HG03097 (cell line): ENCODE measurements around the gene FBXL13.
"Not testable (repeated sequence)": the region's sequence is repeated elsewhere in the genome, so short reads cannot be mapped to it uniquely, and the experiment has no call there.

Experiments
- ATAC-seq: cut with Tn5 transposase; IDR thresholded peaks from one replicate; pipeline ENCODE4 v1.9.1; 2021; ENCODE audit not compliant: unreplicated experiment, low FRiP score

FBXL13 gene

DNA sequence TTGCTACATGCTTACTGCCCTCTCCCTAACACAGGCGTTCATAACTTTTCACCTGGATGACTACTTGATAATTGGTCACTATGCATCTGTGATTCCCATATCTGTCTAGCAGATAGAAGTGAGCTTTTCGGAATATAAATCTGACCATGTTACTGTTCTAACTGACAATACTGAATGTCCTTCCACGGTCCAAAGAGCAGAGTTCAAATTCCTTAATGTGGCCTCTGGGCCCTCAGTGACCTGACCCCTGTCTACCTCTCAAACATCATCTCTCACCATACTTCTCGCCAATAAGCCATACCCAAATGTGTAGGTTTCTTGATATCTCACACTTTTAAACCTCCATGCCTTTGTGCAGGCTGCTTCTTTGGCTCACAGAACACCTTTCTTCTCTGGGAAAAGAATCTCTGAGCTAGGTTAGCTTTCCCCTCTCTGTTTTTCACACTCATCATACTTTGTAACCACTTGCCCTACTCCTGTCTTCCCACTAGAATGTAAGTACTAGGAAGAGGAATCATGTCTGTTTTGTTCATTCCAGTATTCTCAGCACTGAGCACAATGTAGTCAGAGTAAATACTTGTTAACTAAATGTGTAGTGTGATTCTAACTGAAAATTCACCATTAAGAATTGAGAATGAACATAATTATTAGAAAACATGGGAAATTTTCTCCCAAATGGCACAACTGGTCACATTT, 201.0 kb downstream of the FBXL13 start:
- ATAC-seq, result peak; percentile 9

GRCh38 chr7:102872460-102872859, 202.1 kb downstream of the FBXL13 start:
- no peak for ATAC-seq

DNA sequence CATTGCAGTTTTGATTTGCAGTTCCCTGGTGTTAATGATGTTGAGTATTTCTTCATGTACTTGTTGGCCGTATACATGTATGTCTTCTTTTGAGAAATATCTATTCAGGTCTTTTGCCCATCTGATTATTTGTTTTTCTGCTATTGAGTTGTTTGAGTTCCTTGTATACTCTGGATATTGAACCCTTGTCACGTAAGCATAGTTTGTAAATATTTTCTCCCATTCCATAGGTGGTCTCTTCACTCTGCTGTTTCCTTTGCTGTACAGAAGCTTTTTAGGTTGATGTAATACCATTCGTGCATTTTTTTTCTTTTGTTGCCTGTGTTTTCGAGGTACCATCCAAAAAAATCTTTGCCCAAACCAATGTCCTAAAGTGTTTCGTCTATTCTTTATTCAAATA, 205.4 kb downstream of the FBXL13 start:
- no peak for ATAC-seq

- no peak for ATAC-seq
Measured at GRCh38 chr7:102866535-102867215, 207.9 kb downstream of the FBXL13 start.

GRCh38 chr7:102864958-102865357, 209.6 kb downstream of the FBXL13 start:
- no peak for ATAC-seq

- ATAC-seq, result no peak
Measured at GRCh38 chr7:102860351-102860811, 214.2 kb downstream of the FBXL13 start.

DNA sequence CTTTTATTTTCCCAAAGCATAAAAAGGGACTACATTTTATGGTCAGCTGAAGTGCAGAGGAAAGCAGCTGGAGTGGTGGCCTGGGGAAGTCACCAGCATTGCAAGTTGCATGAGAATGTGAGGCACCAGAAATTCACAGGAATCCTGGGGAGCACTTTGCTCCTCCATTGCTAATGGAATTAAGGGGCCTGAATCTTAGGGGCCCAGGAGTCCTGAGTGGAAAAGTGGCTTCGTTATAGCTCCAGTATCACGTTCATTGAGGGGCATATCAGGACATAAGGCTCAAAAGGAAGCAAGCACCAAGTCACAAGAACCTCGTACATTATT, 214.8 kb downstream of the FBXL13 start:
- ATAC-seq, result no peak

DNA sequence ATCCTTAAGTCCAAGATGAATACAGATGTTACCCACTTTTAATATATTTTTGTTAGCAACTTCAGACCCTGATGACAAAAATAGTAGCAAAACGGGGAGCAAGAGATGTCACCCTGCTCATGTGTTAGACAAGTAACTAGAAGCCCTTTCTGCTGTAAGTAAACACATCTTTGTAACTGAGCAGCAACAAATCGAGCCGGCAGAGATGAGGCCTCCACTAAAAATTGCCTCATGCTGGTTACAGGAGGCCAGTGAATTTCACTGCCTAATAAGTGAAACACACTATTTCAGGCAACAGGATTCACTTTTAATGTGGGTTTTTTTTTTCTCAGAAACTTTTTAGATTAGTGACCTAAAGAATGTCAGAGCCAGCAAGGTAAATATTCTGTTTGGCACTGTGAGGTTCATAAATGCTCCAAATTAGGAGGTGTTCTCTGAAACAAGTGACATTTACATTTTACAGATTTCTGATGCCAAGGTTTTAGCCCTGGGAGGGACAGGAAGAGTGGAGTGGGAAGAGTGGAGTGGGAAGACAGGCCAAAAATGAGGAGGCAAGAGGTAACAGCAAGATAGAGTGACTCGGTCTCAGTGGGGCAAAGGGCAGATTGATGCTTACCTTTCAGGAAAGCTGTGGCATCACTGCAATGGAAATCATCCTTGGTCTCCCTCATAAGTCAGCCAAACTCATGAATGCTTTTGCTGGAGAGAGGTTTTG, 215.4 kb downstream of the FBXL13 start:
- ATAC-seq, result no peak

DNA sequence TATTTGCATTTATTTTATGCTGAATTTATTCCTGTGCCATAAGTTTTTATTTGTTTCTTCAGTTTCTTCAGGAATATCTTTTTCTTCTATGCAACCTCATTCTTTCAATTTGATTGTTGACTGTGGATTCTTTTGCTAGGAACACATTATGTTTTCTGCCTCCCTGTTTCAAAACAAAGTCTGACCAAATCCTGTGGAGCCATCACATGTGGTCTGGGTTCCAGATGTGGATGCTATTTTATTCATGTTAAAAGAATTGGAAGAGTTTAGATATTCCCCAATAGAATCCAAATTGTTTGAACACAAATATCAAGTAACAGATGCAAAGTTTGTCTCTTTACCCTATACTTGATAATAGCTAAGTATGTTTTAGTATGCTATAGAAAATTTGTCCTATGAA, 218.6 kb downstream of the FBXL13 start:
- ATAC-seq, result no peak

DNA sequence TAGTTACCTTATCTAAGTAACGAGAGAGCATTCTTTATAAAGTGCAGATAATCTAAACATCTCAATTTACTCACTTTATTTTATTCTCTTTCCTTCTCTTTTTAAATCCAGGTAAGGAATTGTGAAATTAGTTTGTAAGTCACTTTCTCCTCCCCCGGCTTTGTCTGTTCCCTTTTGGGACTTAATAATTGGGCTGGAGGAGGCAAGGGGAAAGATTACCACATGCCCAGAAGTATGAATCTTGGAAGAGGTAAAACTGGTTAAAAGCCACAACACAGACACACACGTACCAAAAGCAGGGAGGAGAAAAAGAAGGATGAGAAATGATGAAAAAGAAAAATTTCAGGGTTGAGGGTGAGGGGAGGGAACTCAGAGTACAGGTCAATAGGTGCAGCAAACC, 225.1 kb downstream of the FBXL13 start:
- ATAC-seq, result no peak

DNA sequence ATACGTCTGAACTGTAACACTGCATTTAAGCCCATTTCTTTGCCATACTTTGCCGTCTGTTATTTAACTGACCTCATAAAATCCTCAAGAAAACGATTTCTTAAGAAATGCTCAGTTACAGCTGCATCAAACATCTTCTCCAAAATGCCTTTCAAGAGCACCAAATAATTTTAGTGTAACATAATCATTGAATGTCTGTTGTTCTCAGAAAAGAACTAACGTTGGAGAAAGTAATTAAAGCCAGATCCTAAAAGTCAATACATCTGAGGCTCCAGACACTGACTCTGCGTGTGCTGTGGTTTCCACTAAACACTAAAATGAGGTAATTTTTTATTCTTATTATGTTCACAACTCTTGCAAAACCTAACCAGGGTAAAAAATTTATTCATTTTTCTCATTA, 225.5 kb downstream of the FBXL13 start:
- no peak for ATAC-seq

- ATAC-seq, result no peak
Measured at GRCh38 chr7:102845346-102845745, 229.2 kb downstream of the FBXL13 start.

DNA sequence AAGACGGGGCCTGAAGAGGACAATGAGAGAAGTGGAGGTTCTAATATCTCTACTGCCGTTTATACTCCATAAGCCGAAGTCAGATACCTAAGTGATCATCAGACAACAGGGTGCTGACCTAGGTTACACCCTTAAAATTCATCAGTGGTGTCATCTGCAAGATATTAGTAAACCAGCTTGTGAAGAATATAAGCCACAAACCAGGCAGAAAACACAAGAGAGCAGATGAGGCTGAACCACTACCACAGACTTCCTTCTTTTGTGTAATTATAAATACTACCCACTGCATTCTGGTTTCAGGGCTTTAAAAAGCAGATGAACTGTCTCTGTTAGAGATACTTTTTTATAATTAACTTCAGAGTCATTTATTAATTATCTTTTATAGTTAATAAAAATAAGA, 230.7 kb downstream of the FBXL13 start:
- ATAC-seq, result no peak

DNA sequence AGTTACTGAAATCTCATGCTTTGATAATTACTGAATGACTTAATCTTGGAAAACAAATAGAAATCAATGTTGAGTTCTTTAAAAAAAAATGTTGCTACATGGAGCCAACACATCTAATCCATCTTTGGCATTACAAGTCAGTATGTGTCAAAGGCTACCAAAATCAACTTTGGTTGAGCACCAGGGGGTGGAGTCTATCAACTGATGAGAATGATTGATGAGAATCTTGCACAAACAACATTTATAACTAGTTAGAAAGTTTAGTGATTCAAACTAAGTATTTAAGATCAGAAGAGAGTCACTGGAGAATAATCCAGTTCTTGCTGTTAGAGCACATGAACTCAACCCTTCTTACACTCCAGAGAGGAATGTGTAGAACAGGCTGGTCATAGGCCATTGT, 232.3 kb downstream of the FBXL13 start:
- ATAC-seq, result no peak

DNA sequence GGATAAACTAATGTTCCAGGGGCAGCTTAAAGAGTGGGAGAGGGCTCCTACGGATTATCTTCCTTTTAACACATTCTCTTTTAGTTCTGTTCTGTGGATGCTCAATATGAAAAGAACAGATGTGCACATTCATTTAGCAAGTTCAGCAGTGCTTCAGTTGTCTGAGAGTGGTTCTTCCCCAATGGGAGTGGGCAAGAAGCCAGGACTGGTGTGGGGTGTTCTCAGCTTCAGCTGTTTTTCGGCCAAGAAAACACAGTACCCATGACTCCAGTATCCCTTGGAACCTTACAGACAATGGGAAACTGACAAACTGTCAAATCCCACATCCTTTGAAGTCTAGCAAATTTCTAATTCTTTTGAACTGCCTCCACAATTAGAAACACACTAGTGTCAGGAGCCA, 233.3 kb downstream of the FBXL13 start:
- ATAC-seq, result no peak

DNA sequence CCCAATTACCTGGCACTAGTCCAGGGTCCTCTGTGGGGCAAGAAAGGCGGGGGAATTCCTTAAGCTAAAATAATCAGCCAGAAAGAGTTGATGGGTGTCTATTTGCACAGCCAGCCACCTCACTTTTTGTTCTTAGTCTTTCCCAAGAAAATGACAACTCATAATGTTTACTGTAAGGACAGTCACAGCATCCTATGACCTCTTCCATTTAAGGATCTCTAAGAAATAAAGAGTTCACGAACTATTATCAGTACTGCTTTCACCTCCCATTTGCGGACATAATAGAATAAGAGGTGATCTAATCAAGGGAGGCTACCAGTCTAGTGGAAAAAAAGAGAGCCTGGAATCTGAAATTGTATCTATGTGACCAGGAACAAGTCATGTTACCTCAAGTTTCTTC, 234.2 kb downstream of the FBXL13 start:
- no peak for ATAC-seq

DNA sequence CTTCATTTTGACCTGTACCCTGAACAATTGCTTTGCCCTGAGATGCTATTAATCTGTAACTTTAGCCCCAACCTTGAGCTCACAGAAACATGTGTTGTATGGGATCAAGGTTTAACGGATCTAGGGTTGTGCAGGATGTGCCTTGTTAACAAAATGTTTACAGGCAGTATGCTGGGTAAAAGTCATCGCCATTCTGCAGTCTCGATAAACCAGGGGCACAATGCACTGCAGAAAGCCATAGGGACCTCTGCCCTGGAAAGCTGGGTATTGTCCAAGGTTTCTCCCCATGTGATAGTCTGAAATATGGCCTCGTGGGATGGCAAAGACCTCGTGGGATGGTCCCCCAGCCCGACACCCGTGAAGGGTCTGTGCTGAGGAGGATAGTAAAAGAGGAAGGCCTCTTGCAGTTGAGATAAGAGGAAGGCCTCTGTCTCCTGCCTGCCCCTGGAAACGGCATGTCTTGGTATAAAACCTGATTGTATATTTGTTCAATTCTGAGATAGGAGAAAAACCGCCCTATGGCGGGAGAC, 236.0 kb downstream of the FBXL13 start:
- ATAC-seq, result not testable (repeated sequence)

GRCh38 chr7:102837802-102838201, 236.8 kb downstream of the FBXL13 start:
- ATAC-seq, result no peak

GRCh38 chr7:102836977-102837376, 237.6 kb downstream of the FBXL13 start:
- ATAC-seq, result no peak

DNA sequence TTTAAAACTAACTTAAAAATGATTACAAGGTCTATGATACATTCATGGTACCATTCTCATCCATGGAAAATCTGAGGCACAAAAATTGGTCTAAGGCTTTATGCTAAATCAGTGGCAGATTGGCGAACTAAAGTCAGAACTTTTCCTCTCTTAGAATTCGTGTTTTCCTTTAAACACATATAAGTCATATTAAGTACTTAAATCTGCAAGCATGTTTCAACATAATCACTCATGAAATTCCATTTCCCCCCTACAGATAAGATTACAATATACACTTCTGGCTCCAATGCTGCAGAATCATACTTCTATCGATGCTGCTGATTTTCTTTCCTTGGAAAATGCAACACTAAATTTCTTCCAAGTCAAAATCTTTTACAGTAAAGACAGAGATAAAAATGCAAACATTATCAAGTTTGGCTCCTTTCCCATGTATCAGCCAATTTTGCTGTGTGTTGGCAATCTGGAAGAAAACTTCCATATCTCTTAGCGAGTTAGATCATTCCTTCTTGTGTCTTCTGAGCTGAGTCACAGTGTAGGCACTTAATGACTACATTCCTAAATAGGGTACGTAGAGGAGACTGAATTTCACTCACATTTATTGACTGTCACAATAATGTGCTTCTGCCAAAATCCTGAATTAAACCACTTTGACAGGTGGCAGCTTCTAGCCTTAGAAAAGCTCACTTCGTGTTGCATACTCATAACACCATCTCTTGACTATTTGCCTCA, 238.2 kb downstream of the FBXL13 start:
- ATAC-seq, result no peak

GRCh38 chr7:102834999-102835398, 239.6 kb downstream of the FBXL13 start:
- ATAC-seq, result peak; percentile 54
